Fibroblast of lung (primary cell): ENCODE measurements around the gene NKTR. TPM values are rescaled to one million over a fixed set of nuclear protein-coding genes. Genes with fewer than 3 reads are reported as not detected.

Source experiments
- DNase-seq, 2 donors: peaks; one replicate each; pipeline versions ENCODE4 v3.0.0 to v3.0.0-alpha.2; 2010; ENCODE audit warnings: low read depth in 2 of 2
- H2AFZ ChIP-seq: 2 replicates; pipeline ENCODE4 v1.5.1; 2012; ENCODE audit warnings: low read length, control low read depth, inconsistent platforms
- H3K27ac ChIP-seq: 2 replicates; pipeline ENCODE4 v1.5.1; 2011; ENCODE audit warnings: low read length, control low read depth; ENCODE audit not compliant: insufficient read depth
- H3K27me3 ChIP-seq: 2 replicates; pipeline ENCODE4 v1.5.1; 2011; ENCODE audit warnings: mild to moderate bottlenecking, low read length; ENCODE audit not compliant: control insufficient read depth, insufficient read depth
- H3K36me3 ChIP-seq: 2 replicates; pipeline ENCODE4 v1.5.1; 2011; ENCODE audit warnings: low read length; ENCODE audit not compliant: control insufficient read depth, insufficient read depth
- H3K4me1 ChIP-seq: 2 replicates; pipeline ENCODE4 v1.5.1; 2011; ENCODE audit warnings: low read length; ENCODE audit not compliant: control insufficient read depth, insufficient read depth; ENCODE audit errors: extremely low read depth
- H3K4me2 ChIP-seq: 2 replicates; pipeline ENCODE4 v1.5.1; 2011; ENCODE audit warnings: low read length, control low read depth; ENCODE audit not compliant: insufficient read depth; ENCODE audit errors: extremely low read depth
- H3K4me3 ChIP-seq, 4 experiments: fragments of 200-600 bp in 1 of 4; sonication (generic) in 1 of 4; replicated peaks in 1 of 4; 2 replicates each; pipeline ENCODE4 v1.5.1; 2011 to 2016; ENCODE audit warnings: low read length in 4 of 4, low read depth in 3 of 4, mild to moderate bottlenecking in 3 of 4, control low read depth in 2 of 4, inconsistent platforms in 1 of 4, mixed read lengths in 1 of 4; ENCODE audit not compliant: insufficient read depth in 1 of 4; ENCODE audit errors: control extremely low read depth in 1 of 4
- H3K79me2 ChIP-seq: 2 replicates; pipeline ENCODE4 v1.5.1; 2012; ENCODE audit warnings: mild to moderate bottlenecking, low read length, inconsistent platforms; ENCODE audit not compliant: control insufficient read depth, insufficient read depth
- H3K9ac ChIP-seq: 2 replicates; pipeline ENCODE4 v1.5.1; 2011; ENCODE audit warnings: mild to moderate bottlenecking, low read length, control low read depth; ENCODE audit not compliant: insufficient read depth
- H3K9me3 ChIP-seq: 2 replicates; pipeline ENCODE4 v1.5.1; 2012; ENCODE audit warnings: low read depth, low read length; ENCODE audit not compliant: control insufficient read depth, insufficient read depth
- H4K20me1 ChIP-seq: 2 replicates; pipeline ENCODE4 v1.5.1; 2011; ENCODE audit warnings: low read length; ENCODE audit not compliant: control insufficient read depth, insufficient read depth; ENCODE audit errors: extremely low read depth
- EZH2 ChIP-seq: IDR thresholded peaks from 2 replicates; pipeline ENCODE4 v1.5.1; 2012; ENCODE audit warnings: low read length, control low read depth, mild to moderate bottlenecking; ENCODE audit errors: missing control alignments
- polyA plus RNA-seq, 2 donors: library from polyadenylated mRNA; depleted of rRNA in 1 of 2; stranded (reverse) in 1 of 2; unstranded in 1 of 2; fragments of >200 nt; gene quantifications; 2 replicates each; pipeline ENCODE4 v1.2.1, GENCODE V29; 2011 to 2012; ENCODE audit warnings: missing spikeins in 1 of 2
- total RNA-seq: library from RNA; depleted of rRNA; stranded (reverse); fragments of >200 nt; gene quantifications from 2 replicates; pipeline ENCODE4 v1.2.1, GENCODE V29; 2014
- TF ChIP-seq, protein P1 (sequence below), 2 donors: IDR thresholded peaks in 1 of 2; conservative IDR thresholded peaks in 1 of 2; 1 replicate in 1 of 2; 2 replicates in 1 of 2; pipeline ENCODE4 v1.5.1; 2011 to 2012; ENCODE audit warnings: low read length in 2 of 2, control low read depth in 1 of 2, inconsistent platforms in 1 of 2, low read depth in 1 of 2, mild to moderate bottlenecking in 1 of 2

The NKTR gene
- total and polyA plus RNA-seq, 2 donors (not counting 1 experiment from before 2014, with no cell fraction given), result 26.4 to 44.6 TPM

DNA sequence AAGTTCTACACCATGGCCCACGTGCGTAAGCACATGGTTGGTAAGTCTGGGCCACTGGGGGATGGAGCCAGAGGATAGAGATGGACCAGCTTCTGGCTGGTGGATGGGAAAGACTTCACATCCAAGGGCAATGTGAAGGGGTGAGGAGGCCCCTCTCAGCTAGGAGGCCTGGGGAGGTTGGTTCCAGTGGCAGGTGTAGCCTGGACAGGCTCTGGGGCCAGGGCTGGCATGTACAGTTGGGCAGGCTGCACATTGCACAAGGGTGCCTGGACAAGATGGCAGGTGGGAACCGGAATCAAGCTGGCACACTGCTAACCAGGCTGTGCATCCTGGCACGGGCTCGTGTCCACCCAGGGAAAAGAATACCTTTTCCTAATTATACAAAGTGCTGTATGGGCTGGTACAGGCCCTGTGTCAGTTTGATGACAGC lies 61.1 kb downstream of the NKTR start:
- TF ChIP-seq EZH2, result no peak
- TF ChIP-seq, protein P1, sequence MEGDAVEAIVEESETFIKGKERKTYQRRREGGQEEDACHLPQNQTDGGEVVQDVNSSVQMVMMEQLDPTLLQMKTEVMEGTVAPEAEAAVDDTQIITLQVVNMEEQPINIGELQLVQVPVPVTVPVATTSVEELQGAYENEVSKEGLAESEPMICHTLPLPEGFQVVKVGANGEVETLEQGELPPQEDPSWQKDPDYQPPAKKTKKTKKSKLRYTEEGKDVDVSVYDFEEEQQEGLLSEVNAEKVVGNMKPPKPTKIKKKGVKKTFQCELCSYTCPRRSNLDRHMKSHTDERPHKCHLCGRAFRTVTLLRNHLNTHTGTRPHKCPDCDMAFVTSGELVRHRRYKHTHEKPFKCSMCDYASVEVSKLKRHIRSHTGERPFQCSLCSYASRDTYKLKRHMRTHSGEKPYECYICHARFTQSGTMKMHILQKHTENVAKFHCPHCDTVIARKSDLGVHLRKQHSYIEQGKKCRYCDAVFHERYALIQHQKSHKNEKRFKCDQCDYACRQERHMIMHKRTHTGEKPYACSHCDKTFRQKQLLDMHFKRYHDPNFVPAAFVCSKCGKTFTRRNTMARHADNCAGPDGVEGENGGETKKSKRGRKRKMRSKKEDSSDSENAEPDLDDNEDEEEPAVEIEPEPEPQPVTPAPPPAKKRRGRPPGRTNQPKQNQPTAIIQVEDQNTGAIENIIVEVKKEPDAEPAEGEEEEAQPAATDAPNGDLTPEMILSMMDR (conservative IDR thresholded peaks at IDR 0.05 in 1 of 2, IDR thresholded peaks at IDR 0.05 in 1 of 2; ENCODE audit: low read depth in 1 of 2, low read length in 2 of 2), result no peak
- no peak for DNase-seq
- no peak overlapping the region for H3K4me3 ChIP-seq
- peaks cover 4% of the 10 kb centered on the region for H3K4me1 ChIP-seq
- H3K27me3 ChIP-seq, result no peaks in the 10 kb centered on the region
- peaks cover 3% of the 10 kb centered on the region for H3K79me2 ChIP-seq
- H2AFZ ChIP-seq, result no peak overlapping the region
- H3K9ac ChIP-seq, result no peak overlapping the region
- no peaks in the 10 kb centered on the region for H4K20me1 ChIP-seq
- H3K9me3 ChIP-seq, result no peaks in the 10 kb centered on the region
- no peak overlapping the region for H3K4me2 ChIP-seq
- H3K27ac ChIP-seq, result no peak overlapping the region
- H3K36me3 ChIP-seq, result peaks cover 17% of the 10 kb centered on the region

DNA sequence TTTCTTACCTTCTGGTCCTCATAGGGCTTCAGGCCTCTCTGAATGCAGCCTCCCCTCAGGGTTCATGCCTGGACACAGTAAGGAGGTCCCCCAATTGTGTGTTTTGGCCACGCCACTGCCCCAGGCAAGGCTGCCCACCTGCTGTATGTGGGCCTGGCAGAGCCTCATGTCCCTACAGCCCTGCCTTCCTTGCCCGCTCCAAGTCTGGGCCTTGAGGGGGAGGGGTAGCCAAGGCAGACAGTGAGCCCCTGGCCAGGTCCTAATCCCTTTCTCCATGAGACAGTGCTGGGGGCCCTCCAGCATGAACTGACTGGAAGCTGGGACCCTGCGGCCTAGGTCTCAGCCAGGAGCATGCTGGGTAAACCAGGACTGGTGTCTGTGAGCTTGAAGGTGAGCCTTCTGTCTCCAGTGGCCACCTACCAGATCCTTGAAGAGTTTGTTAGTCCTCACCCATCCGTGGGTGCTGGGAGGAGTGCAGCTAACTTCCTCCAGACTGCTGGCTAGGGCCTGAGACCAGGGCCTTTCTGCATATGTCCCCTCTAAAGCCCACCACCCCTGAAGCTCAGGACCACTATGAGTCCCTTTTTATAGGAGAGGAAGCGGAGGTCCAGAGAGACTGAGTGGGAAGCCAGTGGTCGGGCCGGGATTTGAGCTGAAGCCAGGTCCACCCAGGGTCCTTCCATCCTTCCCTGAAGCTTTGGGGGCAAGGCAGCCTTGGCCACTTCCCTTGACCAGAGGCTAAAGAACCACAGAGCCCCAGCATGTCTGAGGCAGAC lies 61.7 kb downstream of the NKTR start:
- Histone ChIP-seq H3K9me3 (no peaks in the 10 kb centered on the region), H3K4me2 (no peak overlapping the region), H3K27ac (no peak overlapping the region), H3K4me3 (no peak overlapping the region), H3K9ac (no peak overlapping the region), H4K20me1 (no peaks in the 10 kb centered on the region), H2AFZ (no peak overlapping the region), H3K27me3 (no peaks in the 10 kb centered on the region), H3K79me2 (no peaks in the 10 kb centered on the region), H3K4me1 (peaks cover 4% of the 10 kb centered on the region), H3K36me3 (peaks cover 17% of the 10 kb centered on the region)
- DNase-seq, result no peak
- no peak for TF ChIP-seq EZH2
- TF ChIP-seq, protein P1 (conservative IDR thresholded peaks at IDR 0.05 in 1 of 2, IDR thresholded peaks at IDR 0.05 in 1 of 2; ENCODE audit: low read depth in 1 of 2, low read length in 2 of 2), result no peak

DNA sequence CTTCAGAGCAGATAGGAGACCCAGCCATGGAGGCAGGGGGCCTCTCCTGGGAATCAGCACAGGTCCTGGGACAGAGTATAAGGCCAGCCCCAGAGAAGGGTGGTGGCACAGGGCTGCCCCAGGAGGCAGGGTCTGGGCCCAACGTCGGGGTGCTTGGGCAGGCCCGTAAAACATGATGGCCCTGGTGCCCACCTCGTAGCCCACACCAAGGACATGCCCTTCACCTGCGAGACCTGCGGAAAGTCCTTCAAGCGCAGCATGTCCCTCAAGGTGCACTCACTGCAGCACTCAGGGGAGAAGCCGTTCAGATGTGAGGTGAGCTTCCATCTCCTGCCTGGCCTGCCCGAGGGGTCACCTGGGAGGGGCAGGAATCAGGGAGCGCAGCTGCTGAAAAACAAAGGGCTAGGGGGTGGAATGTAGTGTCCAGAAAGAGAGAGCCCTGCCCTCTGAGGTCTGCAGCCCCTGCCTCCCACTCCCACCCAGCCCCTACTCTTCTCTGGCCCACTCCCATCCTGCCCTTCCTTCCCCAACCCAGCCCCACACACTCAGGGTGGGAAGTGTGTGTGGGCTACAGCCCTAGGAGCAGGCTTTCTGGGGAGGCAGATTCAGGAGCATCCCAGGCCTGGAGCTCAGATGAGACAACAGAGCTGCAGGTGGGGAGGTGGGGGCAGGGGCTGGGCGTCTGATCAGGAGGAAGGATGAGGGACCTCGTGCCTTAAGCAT lies 62.5 kb downstream of the NKTR start:
- Histone ChIP-seq H3K9me3 (no peaks in the 10 kb centered on the region), H3K4me3 (no peak overlapping the region), H3K4me2 (no peak overlapping the region), H3K4me1 (peaks cover 4% of the 10 kb centered on the region), H3K36me3 (peaks cover 17% of the 10 kb centered on the region), H3K9ac (no peak overlapping the region), H3K27ac (no peak overlapping the region), H3K27me3 (no peaks in the 10 kb centered on the region), H4K20me1 (no peaks in the 10 kb centered on the region), H2AFZ (no peak overlapping the region), H3K79me2 (no peaks in the 10 kb centered on the region)
- TF ChIP-seq, protein P1 (conservative IDR thresholded peaks at IDR 0.05 in 1 of 2, IDR thresholded peaks at IDR 0.05 in 1 of 2; ENCODE audit: low read depth in 1 of 2, low read length in 2 of 2), result no peak
- TF ChIP-seq EZH2, result no peak
- no peak for DNase-seq
